ENCODE results near the gene STK32A.
"Not testable (repeated sequence)": the region's sequence is repeated elsewhere in the genome, so short reads cannot be mapped to it uniquely, and the experiment has no call there.

The STK32A gene

DNA sequence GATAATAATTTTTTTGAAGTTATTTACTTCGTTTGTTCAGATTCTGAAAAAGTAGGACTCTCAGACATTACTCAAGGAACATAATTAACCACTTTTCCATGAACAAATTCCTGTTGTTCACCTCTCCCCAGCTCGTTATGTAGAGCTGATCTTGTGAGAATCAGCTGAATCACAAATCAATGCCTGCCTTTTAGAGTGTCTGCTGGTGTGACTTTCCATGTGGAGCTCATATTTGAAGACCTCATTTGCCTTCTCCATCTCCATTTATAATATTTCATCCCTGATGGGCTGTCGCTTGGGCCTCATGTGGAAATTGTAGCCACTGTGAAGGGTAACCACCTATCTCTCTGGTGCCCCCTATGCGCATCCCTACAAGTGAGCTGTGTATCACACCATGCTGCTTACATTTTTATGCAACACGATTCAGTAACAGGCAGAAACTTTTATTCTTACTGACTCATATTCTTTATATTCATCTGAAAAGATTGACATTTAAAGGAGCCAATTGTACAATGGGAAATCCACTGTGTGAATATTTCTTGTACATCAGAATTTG lies 111.3 kb downstream of the STK32A start:
- no peak for DNase-seq (ENCODE audit: low read depth)

- DNase-seq (ENCODE audit: low read depth), result no peak
Measured at GRCh38 chr5:147348046-147348445, 113.2 kb downstream of the STK32A start.

GRCh38 chr5:147348451-147348850 lies 113.6 kb downstream of the STK32A start:
- DNase-seq (ENCODE audit: low read depth), result no peak

DNA sequence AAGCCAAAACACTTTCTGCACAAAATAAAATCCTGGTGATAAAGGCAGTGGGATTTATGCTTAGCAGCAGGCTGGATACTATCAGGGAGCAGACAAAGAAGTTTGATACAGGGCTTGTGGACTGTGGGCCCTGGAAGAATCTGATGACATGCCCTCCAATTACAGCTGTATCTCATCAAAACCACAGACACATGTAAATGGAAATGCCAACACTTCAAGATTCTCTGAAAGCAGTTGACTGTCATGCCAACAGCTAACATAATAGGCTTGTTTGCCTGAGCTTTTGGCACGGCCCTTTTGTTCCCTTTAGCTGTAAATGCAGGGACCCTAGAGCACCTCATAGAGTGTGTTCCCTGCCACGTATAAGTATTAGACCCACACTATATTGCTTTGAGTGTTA lies 114.4 kb downstream of the STK32A start:
- no peak for DNase-seq (ENCODE audit: low read depth)

DNA sequence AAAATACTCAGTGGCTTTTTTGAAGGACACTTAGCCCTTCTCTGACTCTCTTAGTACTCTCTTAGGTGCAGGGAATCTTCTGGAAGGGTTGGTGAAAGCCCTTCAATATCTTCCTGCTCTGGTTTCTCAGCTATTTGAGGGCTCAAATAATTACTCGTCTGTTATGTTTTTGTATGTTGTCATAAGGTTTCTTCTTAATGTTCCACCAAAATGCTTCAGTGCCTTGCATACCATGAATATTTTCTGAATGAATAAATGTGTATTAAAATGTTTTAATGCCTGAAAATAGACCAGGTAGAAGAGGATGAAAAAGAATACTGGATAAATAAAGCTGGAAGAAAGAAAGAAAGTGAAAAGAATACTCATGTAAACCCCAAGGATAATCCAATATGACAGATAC lies 124.3 kb downstream of the STK32A start:
- no peak for DNase-seq (ENCODE audit: low read depth)

GRCh38 chr5:147359581-147359980 lies 124.8 kb downstream of the STK32A start:
- no peak for DNase-seq (ENCODE audit: low read depth)

DNA sequence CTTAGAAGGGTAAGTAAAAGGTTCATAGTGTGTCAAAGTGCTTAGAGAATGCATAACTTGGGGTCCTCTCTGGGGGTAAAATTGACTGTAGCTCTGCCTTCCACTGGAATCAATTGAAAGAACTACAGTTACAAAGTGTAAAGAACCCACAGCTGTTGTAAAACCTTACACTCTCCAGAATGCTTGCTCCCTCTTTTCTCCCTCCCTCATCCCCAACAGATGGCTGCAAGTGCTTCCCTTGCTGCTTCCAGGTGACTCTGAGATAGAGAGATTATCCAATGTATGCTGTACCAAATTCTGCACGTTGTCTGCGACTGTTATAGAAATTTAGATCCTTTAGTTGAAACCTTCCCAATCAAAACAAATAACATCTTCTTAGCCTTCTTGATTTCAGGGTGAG lies 126.0 kb downstream of the STK32A start:
- no peak for DNase-seq (ENCODE audit: low read depth)

DNA sequence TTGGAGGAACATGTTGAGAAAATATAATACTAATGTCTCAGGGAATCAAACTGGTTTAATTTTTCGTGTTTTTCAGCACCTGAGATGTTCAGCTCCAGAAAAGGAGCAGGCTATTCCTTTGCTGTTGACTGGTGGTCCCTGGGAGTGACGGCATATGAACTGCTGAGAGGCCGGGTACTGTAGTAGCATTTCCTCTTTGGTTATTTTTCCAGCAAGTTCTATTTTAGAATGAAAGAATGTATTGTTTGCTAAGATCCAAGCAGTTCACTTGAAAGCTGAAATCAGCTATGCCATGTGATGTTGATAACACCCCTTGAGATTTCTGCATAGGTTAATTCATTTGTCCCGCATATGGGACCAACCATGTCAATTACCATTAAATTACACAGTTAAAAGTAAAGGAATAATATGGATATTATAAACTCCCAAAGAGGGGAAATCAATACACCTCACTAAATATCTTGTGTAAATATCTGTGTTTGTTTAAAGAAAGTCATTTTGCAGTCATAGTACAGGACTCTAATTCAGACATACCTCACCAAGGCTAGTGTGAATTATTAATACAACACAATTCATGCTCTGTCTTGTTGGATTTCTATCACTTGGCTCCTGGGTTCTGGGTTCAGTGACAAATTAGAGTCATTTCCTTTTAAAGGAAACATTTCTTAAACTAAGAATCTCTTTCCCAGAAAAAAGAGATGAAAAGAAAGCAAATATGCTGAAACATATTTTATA lies 126.8 kb downstream of the STK32A start:
- no peak for DNase-seq (ENCODE audit: low read depth)

DNA sequence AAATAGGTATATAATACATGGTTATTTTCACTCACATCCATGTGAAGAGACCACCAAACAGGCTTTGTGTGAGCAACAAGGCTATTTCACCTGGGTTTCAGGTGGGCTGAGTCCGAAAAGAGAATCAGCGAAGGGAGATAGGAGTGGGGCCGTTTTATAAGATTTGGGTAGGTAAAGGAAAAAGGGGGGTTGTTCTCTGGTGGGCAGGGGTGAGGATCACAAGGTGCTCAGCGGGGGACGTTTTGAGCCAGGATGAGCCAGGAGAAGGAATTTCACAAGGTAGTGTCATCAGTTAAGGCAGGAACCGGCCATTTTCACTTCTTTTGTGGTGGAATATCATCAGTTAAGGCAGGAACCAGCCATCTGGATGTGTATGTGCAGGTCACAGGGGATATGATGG lies 132.6 kb downstream of the STK32A start:
- not testable (repeated sequence) for DNase-seq (ENCODE audit: low read depth)

GRCh38 chr5:147369742-147370374 lies 135.0 kb downstream of the STK32A start:
- DNase-seq (ENCODE audit: low read depth), result no peak

- no peak for DNase-seq (ENCODE audit: low read depth)
Measured at GRCh38 chr5:147371290-147371689, 136.5 kb downstream of the STK32A start.

DNA sequence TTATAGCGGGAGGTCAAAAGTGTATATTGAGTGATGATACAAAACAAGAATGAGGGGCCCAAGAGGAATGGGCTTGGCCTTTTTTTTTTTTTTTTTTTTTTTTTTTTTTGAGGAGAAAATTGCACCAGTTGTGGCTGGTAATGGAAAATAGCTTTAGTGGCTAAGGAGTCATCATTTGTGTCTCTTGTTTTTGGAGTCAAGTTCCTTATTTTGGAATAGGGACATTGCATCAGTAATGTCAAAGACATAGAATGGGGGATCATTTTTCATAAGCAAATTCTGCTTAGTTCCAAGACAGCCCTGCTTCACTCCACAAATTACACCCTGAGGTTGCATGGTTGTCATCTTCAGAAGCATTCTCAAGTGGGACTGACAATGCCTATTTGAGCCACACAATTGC lies 137.4 kb downstream of the STK32A start:
- no peak for DNase-seq (ENCODE audit: low read depth)

DNA sequence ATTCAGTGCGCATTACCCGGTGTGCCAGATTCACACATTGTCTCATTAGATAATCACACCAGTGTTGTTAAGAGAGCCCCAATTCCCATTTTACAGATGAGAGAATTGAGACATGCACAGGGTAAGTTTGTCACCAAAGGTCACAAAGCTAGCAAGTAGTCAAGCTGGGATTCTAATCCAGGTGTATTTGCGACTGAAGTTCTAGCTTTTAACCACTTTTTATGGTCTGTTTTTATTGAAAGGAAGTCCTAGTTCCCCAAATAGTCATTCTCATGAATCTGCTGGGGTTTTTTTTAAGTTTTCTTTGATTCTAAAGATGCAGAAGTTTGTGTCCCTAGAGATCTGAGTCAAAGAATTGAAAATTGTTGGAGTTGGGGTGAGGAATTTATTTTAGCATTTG lies 138.5 kb downstream of the STK32A start:
- DNase-seq (ENCODE audit: low read depth), result no peak

DNA sequence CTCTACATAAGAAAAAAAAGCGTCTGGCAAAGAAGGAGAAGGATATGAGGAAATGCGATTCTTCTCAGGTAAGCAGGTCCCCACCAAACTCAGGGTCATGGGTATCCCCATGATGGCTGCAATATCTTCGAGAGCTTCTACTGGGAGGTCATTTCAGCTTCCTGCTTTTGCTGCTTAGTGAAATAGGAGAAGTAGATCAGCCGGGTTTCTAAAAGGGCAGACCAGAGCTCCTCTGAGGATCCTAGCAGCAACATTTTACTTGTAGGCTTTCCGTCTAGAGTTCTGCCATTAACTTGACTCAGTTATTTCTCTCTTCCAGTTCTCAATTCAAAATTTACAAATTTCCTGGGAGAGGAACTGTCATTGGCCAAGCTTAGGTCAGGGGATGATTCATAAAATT lies 140.3 kb downstream of the STK32A start:
- DNase-seq (ENCODE audit: low read depth), result no peak

DNA sequence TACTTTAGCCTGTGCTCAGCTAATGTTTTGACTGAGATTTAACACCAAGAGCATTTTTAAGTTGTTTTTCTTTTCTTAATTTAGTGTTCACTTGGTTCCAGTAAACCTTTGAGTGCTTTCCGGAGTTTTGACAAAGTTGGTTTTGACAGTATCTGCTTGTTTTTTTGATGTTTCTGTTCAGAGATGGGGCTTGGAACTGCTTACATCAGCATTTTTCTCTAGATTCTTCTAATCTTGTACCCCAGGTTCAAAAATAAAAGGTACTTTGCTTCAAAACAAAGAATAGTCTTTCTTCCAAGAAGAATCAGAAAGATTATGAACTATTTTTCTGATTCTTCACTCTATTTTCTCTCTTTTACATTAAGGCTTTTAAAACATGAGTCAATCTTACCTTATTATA lies 142.9 kb downstream of the STK32A start:
- DNase-seq (ENCODE audit: low read depth), result no peak

GRCh38 chr5:147381555-147381954 lies 146.7 kb downstream of the STK32A start:
- DNase-seq (ENCODE audit: low read depth), result no peak

DNA sequence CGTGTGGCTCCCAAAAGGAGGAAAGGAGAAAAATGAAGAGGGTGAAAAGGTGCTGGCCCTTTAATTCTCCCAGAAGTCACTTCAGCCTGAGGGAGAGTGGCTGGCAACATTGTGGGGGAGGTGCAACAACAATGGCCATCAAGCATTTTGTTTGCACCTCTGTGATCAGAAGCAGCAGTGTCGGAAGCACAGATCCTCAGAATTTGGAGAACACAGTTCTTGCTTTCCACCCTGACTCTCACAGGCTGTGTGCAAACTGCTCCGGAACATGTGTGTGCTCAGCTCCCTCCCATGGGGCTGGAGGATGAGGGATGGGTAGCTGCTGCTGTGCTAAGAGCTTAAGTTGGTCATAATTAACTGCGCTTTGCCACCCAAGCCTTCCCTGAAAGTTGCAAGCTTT lies 147.9 kb downstream of the STK32A start:
- no peak for DNase-seq (ENCODE audit: low read depth)

DNA sequence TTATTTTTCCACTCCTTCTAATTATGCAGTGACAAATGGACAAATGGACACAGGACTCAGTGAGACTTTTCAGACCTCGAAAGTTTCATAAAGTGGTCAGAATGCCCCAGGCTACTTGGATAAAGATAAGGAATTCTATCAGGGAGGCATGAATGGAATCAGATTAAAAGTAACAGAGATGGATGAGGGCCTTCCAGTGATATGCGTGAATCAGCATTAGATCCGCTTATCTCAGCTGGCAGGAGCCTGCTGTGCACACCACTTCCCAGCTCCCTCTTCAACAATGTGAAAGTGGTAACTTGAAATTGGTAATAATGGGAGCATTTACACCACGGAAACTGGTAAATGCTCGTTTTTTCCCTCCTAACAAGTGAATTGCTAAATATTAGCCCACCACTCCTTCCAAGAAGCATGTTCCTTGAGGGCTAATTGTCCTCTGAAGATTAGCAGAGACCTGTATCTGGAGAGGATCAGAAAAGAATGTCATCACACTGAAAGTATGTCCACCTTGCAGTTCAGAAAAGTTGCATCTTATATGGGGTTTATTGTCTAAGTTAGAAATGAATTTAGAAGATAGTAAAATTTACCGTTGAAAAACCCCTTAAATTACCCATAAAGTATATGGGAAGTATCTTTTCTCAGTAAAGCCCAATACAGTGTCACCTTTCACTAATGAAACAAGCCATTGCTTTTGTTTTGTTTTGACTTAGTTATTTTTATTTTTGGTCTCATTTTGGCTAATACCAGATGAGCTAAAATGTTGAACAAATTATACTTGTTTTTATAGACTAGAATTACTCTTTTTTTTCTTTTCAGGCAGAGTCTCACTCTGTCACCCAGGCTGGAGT lies 149.7 kb downstream of the STK32A start:
- DNase-seq (ENCODE audit: low read depth), result no peak

DNA sequence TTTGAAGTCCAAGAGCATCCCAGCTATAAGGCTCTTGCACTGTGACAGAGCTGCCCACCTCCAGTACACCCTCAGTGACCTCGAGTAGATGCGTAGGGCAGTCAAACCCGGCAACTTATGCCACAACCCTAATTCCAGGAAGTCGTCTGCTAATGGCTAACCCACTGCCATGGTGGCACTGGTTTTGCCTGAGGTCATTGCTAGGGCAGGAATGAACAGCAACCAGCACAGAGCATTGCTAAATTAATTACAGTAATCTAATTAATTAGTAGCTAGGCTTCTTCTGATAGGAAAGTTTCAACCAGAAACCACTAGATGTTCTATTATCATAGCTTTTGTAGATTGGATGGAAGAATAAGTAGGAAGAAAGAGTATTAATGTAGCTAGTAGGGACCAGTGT lies 152.3 kb downstream of the STK32A start:
- DNase-seq (ENCODE audit: low read depth), result no peak

DNA sequence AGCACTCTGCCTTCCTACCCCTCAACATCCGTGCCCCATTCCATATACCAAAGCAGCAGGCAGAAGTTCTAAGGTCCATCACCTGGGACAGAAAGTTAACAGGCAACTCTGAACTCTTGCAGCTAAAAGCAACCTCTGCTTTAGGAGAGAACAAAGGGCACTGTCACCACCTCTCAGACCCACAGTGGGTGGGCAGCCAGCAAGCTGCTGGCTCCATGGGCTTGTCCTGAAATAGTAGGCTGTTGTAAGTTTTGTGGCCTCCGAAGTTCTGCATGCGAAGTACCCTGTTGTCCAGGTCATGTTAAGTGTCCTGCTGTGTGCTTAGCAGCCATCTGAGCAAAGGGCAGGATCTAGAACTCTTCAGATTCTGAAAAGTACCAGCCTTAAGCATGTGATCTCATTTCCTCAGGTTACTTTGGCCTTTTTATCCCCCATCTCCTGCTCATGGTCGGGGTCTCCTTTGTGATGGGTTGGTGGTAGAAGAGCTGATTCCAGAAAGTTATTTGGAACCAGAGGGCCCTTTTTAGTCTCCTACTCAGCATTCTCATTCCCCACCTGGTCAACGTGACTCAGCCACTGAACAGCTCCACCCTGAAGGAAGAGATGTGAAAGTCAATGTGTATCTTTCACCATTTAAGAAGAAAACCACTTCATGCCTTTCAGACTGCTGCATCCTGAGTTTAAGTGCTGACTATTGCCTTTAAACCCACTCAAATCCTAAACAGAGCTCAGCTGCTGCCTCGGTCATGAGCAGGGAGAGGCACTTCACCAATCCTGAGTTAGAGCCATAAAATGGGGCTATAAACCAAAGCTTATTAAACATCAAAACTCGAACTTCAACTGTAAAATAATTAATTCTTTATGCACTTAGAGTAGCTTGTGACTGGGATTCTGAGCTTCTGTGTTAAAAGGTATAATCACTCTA lies 153.6 kb downstream of the STK32A start:
- DNase-seq (ENCODE audit: low read depth), result no peak

GRCh38 chr5:147390654-147391225 lies 155.9 kb downstream of the STK32A start:
- DNase-seq (ENCODE audit: low read depth), result no peak
